Suppressor macrophage treated with lipopolysaccharide for 4 hours (primary cell): ENCODE data around the gene IL17C.

Experiments
- DNase-seq: peaks from one replicate; pipeline ENCODE4 v3.0.0-alpha.2; 2020

The IL17C gene

GRCh38 chr16:88687254-88687576 is 48.8 kb downstream of the IL17C start:
- no peak for DNase-seq

GRCh38 chr16:88687676-88688012 is 49.3 kb downstream of the IL17C start:
- no peak for DNase-seq

- no peak for DNase-seq
These were observed 49.8 kb downstream of the IL17C start for GRCh38 chr16:88688013-88688778.
